ENCODE results near the gene RNF220. TPM values are rescaled to one million over a fixed set of nuclear protein-coding genes. Genes with fewer than 3 reads are reported as not detected.

RNF220 gene
- total and polyA plus RNA-seq, 2 of the 4 experiments (the other 2 are of a cell fraction): 71.8 to 77.1 TPM

GRCh38 chr1:44569491-44569890 is 164.4 kb downstream of the RNF220 start:
- no peak for DNase-seq
- Histone ChIP-seq H3K9me1 (ENCODE audit: insufficient read depth, low read length) (no peaks in the 10 kb centered on the region), H3K27ac (ENCODE audit: insufficient read depth, low read length) (no peak overlapping the region), H3K4me1 (ENCODE audit: control insufficient read depth, insufficient read depth, low read length) (no peaks in the 10 kb centered on the region), H4K91ac (ENCODE audit: insufficient read depth, low read depth, low read length) (no peak overlapping the region), H2AK9ac (replicated peaks; ENCODE audit: low read depth, low read length, poor library complexity) (no peak overlapping the region), H4K20me1 (ENCODE audit: insufficient read depth, low read length) (no peaks in the 10 kb centered on the region), H4K5ac (ENCODE audit: low read depth, low read length) (no peak overlapping the region), H3K23ac (ENCODE audit: low read depth, low read length) (no peak overlapping the region), H3K14ac (replicated peaks; ENCODE audit: low read depth, low read length) (no peak overlapping the region), H3K9ac (ENCODE audit: low read depth, low read length) (no peak overlapping the region), H4K8ac (ENCODE audit: low read depth in 2 of 2, low read length in 2 of 2) (no peak overlapping the region), H3K27me3 (ENCODE audit: control insufficient read depth, insufficient read depth, low read length) (peaks cover 74% of the 10 kb centered on the region), H3K4me2 (ENCODE audit: low read depth, low read length) (no peak overlapping the region), H2BK15ac (ENCODE audit: low read depth, low read length) (no peak overlapping the region), H2AK5ac (ENCODE audit: low read depth, low read length) (no peak overlapping the region), H3K9me3 (ENCODE audit: control insufficient read depth, insufficient read depth, low read length) (no peaks in the 10 kb centered on the region), H3K79me1 (ENCODE audit: low read depth in 1 of 2, low read length in 2 of 2) (no peaks in the 10 kb centered on the region), H3K4ac (ENCODE audit: low read depth, low read length) (no peak overlapping the region), H2BK5ac (ENCODE audit: low read depth, low read length, poor library complexity, severe bottlenecking) (no peak overlapping the region), H3K18ac (ENCODE audit: low read depth, low read length) (no peak overlapping the region), H2AFZ (replicated peaks; ENCODE audit: low read length, poor library complexity) (no peak overlapping the region), H3K36me3 (ENCODE audit: control insufficient read depth, insufficient read depth, low read length) (no peaks in the 10 kb centered on the region), H2BK120ac (ENCODE audit: low read depth, low read length) (no peak overlapping the region), H2BK20ac (ENCODE audit: low read depth, low read length) (no peak overlapping the region), H3K4me3 (ENCODE audit: insufficient read depth, low read depth, low read length) (no peak overlapping the region), H3K56ac (ENCODE audit: extremely low read depth, insufficient read depth, low read length) (no peak overlapping the region)
- WGBS, 2 experiments (ENCODE audit: extremely low coverage in 2 of 2, insufficient read length in 1 of 2): no CpG with 5 or more reads among the region's 4 CpGs
- POLR2A ChIA-PET (ENCODE audit: unreplicated experiment): no interaction called here
- no peak for ATAC-seq (ENCODE audit: low read depth)
- intact Hi-C loops (cut with micrococcal nuclease) (no loop called here), in situ Hi-C loops (cut with MboI; ENCODE audit: low sequenced_read_pairs) (no loop called here), dilution Hi-C loops (cut with HindIII; ENCODE audit: low sequenced_read_pairs, unreplicated experiment) (no loop called here)
- CTCF ChIA-PET: no interaction called here
- no TSS peak for BruUV-seq (replicated peaks)
- TF ChIP-seq MAFK (IDR thresholded peaks at IDR 0.05; ENCODE audit: low read depth, low read length): no peak
- TF ChIP-seq NFE2L2 (IDR thresholded peaks at IDR 0.05; ENCODE audit: low read depth, low read length): no peak
